Activated CD4-positive, alpha-beta memory T cell treated with anti-CD3 and anti-CD28 coated beads for 36 hours (primary cell): ENCODE data around the gene FOXR2. TPM values are rescaled to one million over a fixed set of nuclear protein-coding genes. Genes with fewer than 3 reads are reported as not detected.

Experiments used
- CTCF ChIA-PET: fragments of 350-600 bp; sonication (Branson Sonifier 250); formaldehyde crosslinking; loops from one replicate; lab custom pipeline; 2021; ENCODE audit warnings: antibody characterized with exemption, inconsistent platforms; lab: Charles Lee
- POLR2A ChIA-PET: fragments of 350-600 bp; sonication (Branson Sonifier 250); formaldehyde crosslinking; loops from one replicate; lab custom pipeline; 2021; ENCODE audit warnings: antibody characterized with exemption; lab: Charles Lee
- DNase-seq: peaks from one replicate; pipeline ENCODE4 v3.0.0-alpha.2; 2020
- H3K27ac Mint-ChIP-seq: one replicate; pipeline ENCODE4 v1.8.0; 2021; ENCODE audit warnings: mixed read lengths
- H3K27me3 Mint-ChIP-seq: one replicate; pipeline ENCODE4 v1.8.0; 2021; ENCODE audit warnings: mixed read lengths
- H3K36me3 Mint-ChIP-seq: one replicate; pipeline ENCODE4 v1.8.0; 2021; ENCODE audit warnings: mixed read lengths
- H3K4me1 Mint-ChIP-seq: one replicate; pipeline ENCODE4 v1.8.0; 2021; ENCODE audit warnings: low read depth, mixed read lengths
- H3K4me3 Mint-ChIP-seq: one replicate; pipeline ENCODE4 v1.8.0; 2021; ENCODE audit warnings: mild to moderate bottlenecking, mixed read lengths
- H3K9me3 Mint-ChIP-seq: one replicate; pipeline ENCODE4 v1.8.0; 2021; ENCODE audit warnings: mixed read lengths
- intact Hi-C: fragments of 100-400 bp; cut with micrococcal nuclease; formaldehyde crosslinking; loops from one replicate; pipeline ENCODE4 v1.15.1; 2023
- total RNA-seq, 2 experiments: library from RNA; stranded (reverse); gene quantifications; one replicate each; pipeline ENCODE4 v1.2.3, GENCODE V29; 2021

FOXR2 gene
- total RNA-seq, 2 experiments from 2014 or later: not detected

GRCh38 chrX:55663584-55663983, 40.4 kb downstream of the FOXR2 start:
- ChIA-PET CTCF (no interaction called here), POLR2A (no interaction called here)
- no peak overlapping the region for H3K4me3 Mint-ChIP-seq
- H3K4me1 Mint-ChIP-seq: no peaks in the 10 kb centered on the region
- H3K36me3 Mint-ChIP-seq: no peaks in the 10 kb centered on the region
- no peak for DNase-seq
- peaks cover 4% of the 10 kb centered on the region for H3K9me3 Mint-ChIP-seq
- no peak overlapping the region for H3K27ac Mint-ChIP-seq
- intact Hi-C loops: no loop called here
- no peaks in the 10 kb centered on the region for H3K27me3 Mint-ChIP-seq

DNA sequence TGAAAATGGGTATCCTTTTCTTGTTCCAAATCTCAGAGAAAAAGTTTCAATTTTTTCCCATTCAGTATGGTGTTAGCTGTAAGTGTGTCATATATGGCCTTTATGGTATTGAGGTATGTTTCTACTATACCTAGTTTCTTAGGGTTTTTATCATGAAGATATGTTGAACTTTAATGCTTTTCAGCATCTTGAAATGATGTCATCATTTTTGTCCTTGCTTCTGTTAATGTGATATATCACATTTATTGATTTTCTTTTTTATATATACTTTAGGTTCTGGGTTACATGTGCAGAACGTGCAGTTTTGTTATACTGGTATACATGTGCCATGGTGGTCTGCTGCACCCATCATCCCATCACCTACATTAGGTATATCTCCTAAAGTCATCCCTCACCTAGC, 44.9 kb downstream of the FOXR2 start:
- H3K27ac Mint-ChIP-seq: no peak overlapping the region
- H3K27me3 Mint-ChIP-seq: no peaks in the 10 kb centered on the region
- no peak for DNase-seq
- no peak overlapping the region for H3K4me3 Mint-ChIP-seq
- intact Hi-C loops: no loop called here
- ChIA-PET POLR2A (no interaction called here), CTCF (no interaction called here)
- no peaks in the 10 kb centered on the region for H3K4me1 Mint-ChIP-seq
- H3K9me3 Mint-ChIP-seq: peaks cover 7% of the 10 kb centered on the region
- no peaks in the 10 kb centered on the region for H3K36me3 Mint-ChIP-seq

Other genes with a start within 250 kb of the FOXR2 start
- 10 to 100 TPM; 19.1 to 20.0 TPM for gene MAGEH1, start 171.3 kb upstream of the FOXR2 start, total RNA-seq
- 1 to 10 TPM; 1.6 to 2.1 TPM for gene USP51, start 133.6 kb upstream of the FOXR2 start, total RNA-seq
- 1 to 10 TPM; 4.9 to 5.3 TPM for gene RRAGB, start 94.3 kb downstream of the FOXR2 start, total RNA-seq